MM.1S (cell line): ENCODE results near the gene PPP4R2.

Experiments used
- EZH2 ChIP-seq: fragments of 300-600 bp; sonication (generic); optimal IDR thresholded peaks from 2 replicates; pipeline ENCODE3; 2017; ENCODE audit warnings: low read depth, mild to moderate bottlenecking, antibody characterized with exemption, low read length, mixed read lengths
- TF ChIP-seq, protein P1 (sequence below): fragments of 300-600 bp; sonication (generic); IDR thresholded peaks from 2 replicates; pipeline ENCODE4 v1.5.1; 2016; ENCODE audit warnings: antibody characterized with exemption, low read length, mixed read lengths

- TF ChIP-seq, protein P1, sequence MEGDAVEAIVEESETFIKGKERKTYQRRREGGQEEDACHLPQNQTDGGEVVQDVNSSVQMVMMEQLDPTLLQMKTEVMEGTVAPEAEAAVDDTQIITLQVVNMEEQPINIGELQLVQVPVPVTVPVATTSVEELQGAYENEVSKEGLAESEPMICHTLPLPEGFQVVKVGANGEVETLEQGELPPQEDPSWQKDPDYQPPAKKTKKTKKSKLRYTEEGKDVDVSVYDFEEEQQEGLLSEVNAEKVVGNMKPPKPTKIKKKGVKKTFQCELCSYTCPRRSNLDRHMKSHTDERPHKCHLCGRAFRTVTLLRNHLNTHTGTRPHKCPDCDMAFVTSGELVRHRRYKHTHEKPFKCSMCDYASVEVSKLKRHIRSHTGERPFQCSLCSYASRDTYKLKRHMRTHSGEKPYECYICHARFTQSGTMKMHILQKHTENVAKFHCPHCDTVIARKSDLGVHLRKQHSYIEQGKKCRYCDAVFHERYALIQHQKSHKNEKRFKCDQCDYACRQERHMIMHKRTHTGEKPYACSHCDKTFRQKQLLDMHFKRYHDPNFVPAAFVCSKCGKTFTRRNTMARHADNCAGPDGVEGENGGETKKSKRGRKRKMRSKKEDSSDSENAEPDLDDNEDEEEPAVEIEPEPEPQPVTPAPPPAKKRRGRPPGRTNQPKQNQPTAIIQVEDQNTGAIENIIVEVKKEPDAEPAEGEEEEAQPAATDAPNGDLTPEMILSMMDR: no peak
- no peak for TF ChIP-seq EZH2
Measured at GRCh38 chr3:73007992-73008712, 11.5 kb downstream of the PPP4R2 start.
